Fibroblast of lung (primary cell): Measurements from ENCODE around the gene ZNF385B. TPM values are rescaled to one million over a fixed set of nuclear protein-coding genes. Genes with fewer than 3 reads are reported as not detected.

Experiments used
- DNase-seq, 2 donors: peaks; one replicate each; pipeline versions ENCODE4 v3.0.0 to v3.0.0-alpha.2; 2010; ENCODE audit warnings: low read depth in 2 of 2
- H2AFZ ChIP-seq: 2 replicates; pipeline ENCODE4 v1.5.1; 2012; ENCODE audit warnings: low read length, control low read depth, inconsistent platforms
- H3K27ac ChIP-seq: 2 replicates; pipeline ENCODE4 v1.5.1; 2011; ENCODE audit warnings: low read length, control low read depth; ENCODE audit not compliant: insufficient read depth
- H3K27me3 ChIP-seq: 2 replicates; pipeline ENCODE4 v1.5.1; 2011; ENCODE audit warnings: mild to moderate bottlenecking, low read length; ENCODE audit not compliant: control insufficient read depth, insufficient read depth
- H3K36me3 ChIP-seq: 2 replicates; pipeline ENCODE4 v1.5.1; 2011; ENCODE audit warnings: low read length; ENCODE audit not compliant: control insufficient read depth, insufficient read depth
- H3K4me1 ChIP-seq: 2 replicates; pipeline ENCODE4 v1.5.1; 2011; ENCODE audit warnings: low read length; ENCODE audit not compliant: control insufficient read depth, insufficient read depth; ENCODE audit errors: extremely low read depth
- H3K4me2 ChIP-seq: 2 replicates; pipeline ENCODE4 v1.5.1; 2011; ENCODE audit warnings: low read length, control low read depth; ENCODE audit not compliant: insufficient read depth; ENCODE audit errors: extremely low read depth
- H3K4me3 ChIP-seq, 4 experiments: fragments of 200-600 bp in 1 of 4; sonication (generic) in 1 of 4; replicated peaks in 1 of 4; 2 replicates each; pipeline ENCODE4 v1.5.1; 2011 to 2016; ENCODE audit warnings: low read length in 4 of 4, low read depth in 3 of 4, mild to moderate bottlenecking in 3 of 4, control low read depth in 2 of 4, inconsistent platforms in 1 of 4, mixed read lengths in 1 of 4; ENCODE audit not compliant: insufficient read depth in 1 of 4; ENCODE audit errors: control extremely low read depth in 1 of 4
- H3K79me2 ChIP-seq: 2 replicates; pipeline ENCODE4 v1.5.1; 2012; ENCODE audit warnings: mild to moderate bottlenecking, low read length, inconsistent platforms; ENCODE audit not compliant: control insufficient read depth, insufficient read depth
- H3K9ac ChIP-seq: 2 replicates; pipeline ENCODE4 v1.5.1; 2011; ENCODE audit warnings: mild to moderate bottlenecking, low read length, control low read depth; ENCODE audit not compliant: insufficient read depth
- H3K9me3 ChIP-seq: 2 replicates; pipeline ENCODE4 v1.5.1; 2012; ENCODE audit warnings: low read depth, low read length; ENCODE audit not compliant: control insufficient read depth, insufficient read depth
- H4K20me1 ChIP-seq: 2 replicates; pipeline ENCODE4 v1.5.1; 2011; ENCODE audit warnings: low read length; ENCODE audit not compliant: control insufficient read depth, insufficient read depth; ENCODE audit errors: extremely low read depth
- CTCF ChIP-seq, 2 donors: IDR thresholded peaks in 1 of 2; conservative IDR thresholded peaks in 1 of 2; 1 replicate in 1 of 2; 2 replicates in 1 of 2; pipeline ENCODE4 v1.5.1; 2011 to 2012; ENCODE audit warnings: low read length in 2 of 2, control low read depth in 1 of 2, inconsistent platforms in 1 of 2, low read depth in 1 of 2, mild to moderate bottlenecking in 1 of 2
- EZH2 ChIP-seq: IDR thresholded peaks from 2 replicates; pipeline ENCODE4 v1.5.1; 2012; ENCODE audit warnings: low read length, control low read depth, mild to moderate bottlenecking; ENCODE audit errors: missing control alignments
- polyA plus RNA-seq, 2 donors: library from polyadenylated mRNA; depleted of rRNA in 1 of 2; stranded (reverse) in 1 of 2; unstranded in 1 of 2; fragments of >200 nt; gene quantifications; 2 replicates each; pipeline ENCODE4 v1.2.1, GENCODE V29; 2011 to 2012; ENCODE audit warnings: missing spikeins in 1 of 2
- total RNA-seq: library from RNA; depleted of rRNA; stranded (reverse); fragments of >200 nt; gene quantifications from 2 replicates; pipeline ENCODE4 v1.2.1, GENCODE V29; 2014

Gene ZNF385B
- total and polyA plus RNA-seq, 2 donors (not counting 1 experiment from before 2014, with no cell fraction given), result 0.06 TPM; not detected in 1

- Histone ChIP-seq H3K79me2 (no peaks in the 10 kb centered on the region), H3K4me2 (no peak overlapping the region), H4K20me1 (no peaks in the 10 kb centered on the region), H3K27ac (no peak overlapping the region), H3K4me1 (no peaks in the 10 kb centered on the region), H3K9me3 (no peaks in the 10 kb centered on the region), H3K36me3 (no peaks in the 10 kb centered on the region), H3K9ac (no peak overlapping the region), H2AFZ (no peak overlapping the region), H3K27me3 (no peaks in the 10 kb centered on the region), H3K4me3 (no peak overlapping the region)
- no peak for DNase-seq
- no peak for TF ChIP-seq EZH2
- TF ChIP-seq CTCF (conservative IDR thresholded peaks at IDR 0.05 in 1 of 2, IDR thresholded peaks at IDR 0.05 in 1 of 2; ENCODE audit: low read depth in 1 of 2, low read length in 2 of 2), result no peak
Observed at GRCh38 chr2:179470992-179471391, 390.4 kb downstream of the ZNF385B start.

- Histone ChIP-seq H3K36me3 (no peaks in the 10 kb centered on the region), H3K4me2 (no peak overlapping the region), H4K20me1 (no peaks in the 10 kb centered on the region), H3K27ac (no peak overlapping the region), H3K4me3 (no peak overlapping the region), H3K9me3 (no peaks in the 10 kb centered on the region), H3K9ac (no peak overlapping the region), H2AFZ (no peak overlapping the region), H3K79me2 (no peaks in the 10 kb centered on the region), H3K4me1 (no peaks in the 10 kb centered on the region), H3K27me3 (no peaks in the 10 kb centered on the region)
- TF ChIP-seq CTCF (conservative IDR thresholded peaks at IDR 0.05 in 1 of 2, IDR thresholded peaks at IDR 0.05 in 1 of 2; ENCODE audit: low read depth in 1 of 2, low read length in 2 of 2) (no peak), EZH2 (no peak)
- DNase-seq, result no peak
Observed at GRCh38 chr2:179470089-179470488, 391.3 kb downstream of the ZNF385B start.

- Histone ChIP-seq H3K27me3 (no peaks in the 10 kb centered on the region), H3K79me2 (no peaks in the 10 kb centered on the region), H3K9ac (no peak overlapping the region), H3K27ac (no peak overlapping the region), H3K4me3 (no peak overlapping the region), H4K20me1 (no peaks in the 10 kb centered on the region), H3K4me1 (no peaks in the 10 kb centered on the region), H2AFZ (no peak overlapping the region), H3K36me3 (no peaks in the 10 kb centered on the region), H3K4me2 (no peak overlapping the region), H3K9me3 (no peaks in the 10 kb centered on the region)
- no peak for DNase-seq
- no peak for TF ChIP-seq CTCF (conservative IDR thresholded peaks at IDR 0.05 in 1 of 2, IDR thresholded peaks at IDR 0.05 in 1 of 2; ENCODE audit: low read depth in 1 of 2, low read length in 2 of 2)
- no peak for TF ChIP-seq EZH2
Observed at GRCh38 chr2:179467960-179468359, 393.5 kb downstream of the ZNF385B start.
